ENCODE measurements around the gene HAUS7.

The HAUS7 gene

DNA sequence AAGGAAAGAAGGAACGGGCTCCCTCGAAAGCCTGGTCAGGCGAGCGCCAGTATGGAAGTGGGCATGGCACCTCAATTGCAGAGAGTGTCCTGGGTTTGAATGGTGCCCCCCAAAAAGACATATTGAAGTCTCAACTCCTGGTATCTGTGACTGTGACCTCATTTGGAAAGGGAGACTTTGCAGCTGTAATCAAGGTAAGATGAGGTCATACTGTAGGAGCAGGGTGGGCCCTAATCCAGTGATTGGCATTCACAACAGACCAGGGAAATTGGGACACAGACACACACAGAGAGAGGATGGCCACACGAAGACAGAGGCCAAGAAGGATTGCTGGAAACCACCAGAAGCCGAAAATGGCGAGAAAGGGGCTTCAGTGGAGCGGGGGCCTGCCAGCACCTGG is 52.7 kb downstream of the HAUS7 start:
- H3K9me3 ChIP-seq: no peaks in the 10 kb centered on the region
- no peaks in the 10 kb centered on the region for H3K4me1 ChIP-seq
- no peak for DNase-seq
- H3K27me3 ChIP-seq: no peaks in the 10 kb centered on the region; the same call in 1 of the 2 replicates
- TF ChIP-seq, protein P1, sequence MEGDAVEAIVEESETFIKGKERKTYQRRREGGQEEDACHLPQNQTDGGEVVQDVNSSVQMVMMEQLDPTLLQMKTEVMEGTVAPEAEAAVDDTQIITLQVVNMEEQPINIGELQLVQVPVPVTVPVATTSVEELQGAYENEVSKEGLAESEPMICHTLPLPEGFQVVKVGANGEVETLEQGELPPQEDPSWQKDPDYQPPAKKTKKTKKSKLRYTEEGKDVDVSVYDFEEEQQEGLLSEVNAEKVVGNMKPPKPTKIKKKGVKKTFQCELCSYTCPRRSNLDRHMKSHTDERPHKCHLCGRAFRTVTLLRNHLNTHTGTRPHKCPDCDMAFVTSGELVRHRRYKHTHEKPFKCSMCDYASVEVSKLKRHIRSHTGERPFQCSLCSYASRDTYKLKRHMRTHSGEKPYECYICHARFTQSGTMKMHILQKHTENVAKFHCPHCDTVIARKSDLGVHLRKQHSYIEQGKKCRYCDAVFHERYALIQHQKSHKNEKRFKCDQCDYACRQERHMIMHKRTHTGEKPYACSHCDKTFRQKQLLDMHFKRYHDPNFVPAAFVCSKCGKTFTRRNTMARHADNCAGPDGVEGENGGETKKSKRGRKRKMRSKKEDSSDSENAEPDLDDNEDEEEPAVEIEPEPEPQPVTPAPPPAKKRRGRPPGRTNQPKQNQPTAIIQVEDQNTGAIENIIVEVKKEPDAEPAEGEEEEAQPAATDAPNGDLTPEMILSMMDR (IDR thresholded peaks at IDR 0.05; ENCODE audit: low read depth, low read length): no peak
- no peak overlapping the region for H3K4me3 ChIP-seq (ENCODE audit: low read depth, low read length)
- H3K36me3 ChIP-seq: no peaks in the 10 kb centered on the region

DNA sequence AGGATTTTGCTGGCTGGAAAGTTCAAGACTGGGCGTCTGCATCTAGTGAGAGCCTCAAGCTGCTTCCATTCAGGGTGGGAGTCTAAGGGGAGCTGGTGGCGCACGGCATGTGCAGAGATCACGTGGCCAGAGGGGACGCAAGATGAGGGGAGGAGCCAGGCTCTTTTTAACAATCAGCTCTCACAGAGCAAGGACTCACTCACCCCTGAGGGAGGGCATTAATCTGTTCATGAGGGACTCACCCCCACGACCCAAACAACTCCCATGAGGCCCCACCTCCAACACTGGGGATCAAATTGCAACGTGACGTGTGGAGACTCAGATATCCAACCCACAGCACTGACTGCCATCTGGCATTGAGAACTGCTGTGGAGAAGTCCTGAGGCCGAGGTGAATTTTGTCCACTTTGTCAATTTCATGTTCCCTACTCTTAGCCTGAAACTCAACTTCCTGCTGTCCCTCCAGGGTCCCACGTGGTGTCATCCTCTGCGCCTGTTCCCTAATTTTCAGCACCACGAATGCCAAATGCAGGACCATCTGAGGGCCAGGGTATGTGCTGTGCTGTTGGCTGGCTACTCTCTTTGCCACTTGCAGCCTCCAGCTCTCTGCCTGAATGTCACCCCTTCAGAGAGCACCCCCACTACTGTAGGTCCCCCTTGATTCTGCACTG is 53.5 kb downstream of the HAUS7 start:
- DNase-seq: no peak
- Histone ChIP-seq H3K4me3 (ENCODE audit: low read depth, low read length) (no peak overlapping the region), H3K36me3 (no peaks in the 10 kb centered on the region), H3K4me1 (no peaks in the 10 kb centered on the region), H3K9me3 (no peaks in the 10 kb centered on the region), H3K27me3 (peaks cover 1% of the 10 kb centered on the region)
- TF ChIP-seq, protein P1 (IDR thresholded peaks at IDR 0.05; ENCODE audit: low read depth, low read length): no peak

DNA sequence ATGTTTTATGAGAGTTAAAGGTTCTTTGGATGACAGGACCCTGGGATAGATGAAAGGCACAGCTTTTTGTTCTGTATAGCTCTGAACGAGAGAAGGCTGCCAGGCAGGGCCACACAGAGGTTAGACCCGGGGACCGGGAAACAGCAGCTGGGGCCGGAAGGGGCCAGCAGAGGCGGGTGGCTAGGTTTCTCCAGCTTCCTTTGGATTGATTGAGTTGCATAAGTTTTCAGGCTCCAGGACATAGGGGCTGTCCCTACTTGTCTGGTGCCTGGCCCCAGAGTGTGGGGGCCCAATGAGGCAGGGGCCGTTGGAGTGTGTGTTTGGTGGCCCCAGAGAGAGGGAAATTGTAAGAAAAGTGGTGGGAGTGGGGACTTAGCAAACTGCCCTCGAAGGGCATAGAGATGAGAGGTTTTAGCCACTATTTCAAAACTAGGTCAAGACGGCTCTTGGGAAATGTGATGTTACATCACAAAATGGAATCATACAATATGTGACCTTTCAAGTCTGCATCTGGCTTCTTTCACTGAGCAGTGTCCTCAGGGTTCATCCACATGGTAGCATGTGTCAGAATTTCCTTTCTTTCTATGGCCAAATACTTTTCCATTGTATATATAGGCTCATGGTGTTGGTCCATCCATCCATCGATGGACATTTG is 55.4 kb downstream of the HAUS7 start:
- H3K27me3 ChIP-seq: peaks cover 8% of the 10 kb centered on the region
- DNase-seq: no peak
- H3K4me1 ChIP-seq: no peaks in the 10 kb centered on the region
- TF ChIP-seq, protein P1 (IDR thresholded peaks at IDR 0.05; ENCODE audit: low read depth, low read length): no peak
- no peak overlapping the region for H3K4me3 ChIP-seq (ENCODE audit: low read depth, low read length)
- H3K36me3 ChIP-seq: no peaks in the 10 kb centered on the region
- H3K9me3 ChIP-seq: no peaks in the 10 kb centered on the region

DNA sequence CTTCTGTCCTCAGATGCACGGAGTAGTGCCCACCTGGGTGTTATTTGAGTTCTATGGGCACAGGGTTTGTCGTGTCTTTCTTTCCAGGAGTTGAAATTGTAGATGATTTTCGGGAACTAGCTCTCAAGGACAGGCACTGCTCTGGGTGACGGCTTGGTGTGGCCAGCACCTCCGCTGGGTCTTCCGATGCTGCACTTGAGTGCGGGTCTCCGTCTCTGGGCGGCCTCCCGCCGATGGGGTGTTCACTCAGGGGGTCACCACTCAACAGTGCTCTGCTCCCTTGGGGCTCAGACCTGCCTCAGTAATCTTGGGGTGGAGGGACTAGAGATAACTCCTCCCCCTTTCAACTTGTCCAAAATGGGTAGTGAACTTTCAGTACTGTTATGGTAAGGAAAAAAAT is 56.6 kb downstream of the HAUS7 start:
- TF ChIP-seq, protein P1 (IDR thresholded peaks at IDR 0.05; ENCODE audit: low read depth, low read length): no peak
- DNase-seq: no peak
- no peaks in the 10 kb centered on the region for H3K4me1 ChIP-seq
- H3K9me3 ChIP-seq: no peaks in the 10 kb centered on the region
- H3K27me3 ChIP-seq: peaks cover 8% of the 10 kb centered on the region
- H3K4me3 ChIP-seq (ENCODE audit: low read depth, low read length): no peak overlapping the region
- H3K36me3 ChIP-seq: no peaks in the 10 kb centered on the region

DNA sequence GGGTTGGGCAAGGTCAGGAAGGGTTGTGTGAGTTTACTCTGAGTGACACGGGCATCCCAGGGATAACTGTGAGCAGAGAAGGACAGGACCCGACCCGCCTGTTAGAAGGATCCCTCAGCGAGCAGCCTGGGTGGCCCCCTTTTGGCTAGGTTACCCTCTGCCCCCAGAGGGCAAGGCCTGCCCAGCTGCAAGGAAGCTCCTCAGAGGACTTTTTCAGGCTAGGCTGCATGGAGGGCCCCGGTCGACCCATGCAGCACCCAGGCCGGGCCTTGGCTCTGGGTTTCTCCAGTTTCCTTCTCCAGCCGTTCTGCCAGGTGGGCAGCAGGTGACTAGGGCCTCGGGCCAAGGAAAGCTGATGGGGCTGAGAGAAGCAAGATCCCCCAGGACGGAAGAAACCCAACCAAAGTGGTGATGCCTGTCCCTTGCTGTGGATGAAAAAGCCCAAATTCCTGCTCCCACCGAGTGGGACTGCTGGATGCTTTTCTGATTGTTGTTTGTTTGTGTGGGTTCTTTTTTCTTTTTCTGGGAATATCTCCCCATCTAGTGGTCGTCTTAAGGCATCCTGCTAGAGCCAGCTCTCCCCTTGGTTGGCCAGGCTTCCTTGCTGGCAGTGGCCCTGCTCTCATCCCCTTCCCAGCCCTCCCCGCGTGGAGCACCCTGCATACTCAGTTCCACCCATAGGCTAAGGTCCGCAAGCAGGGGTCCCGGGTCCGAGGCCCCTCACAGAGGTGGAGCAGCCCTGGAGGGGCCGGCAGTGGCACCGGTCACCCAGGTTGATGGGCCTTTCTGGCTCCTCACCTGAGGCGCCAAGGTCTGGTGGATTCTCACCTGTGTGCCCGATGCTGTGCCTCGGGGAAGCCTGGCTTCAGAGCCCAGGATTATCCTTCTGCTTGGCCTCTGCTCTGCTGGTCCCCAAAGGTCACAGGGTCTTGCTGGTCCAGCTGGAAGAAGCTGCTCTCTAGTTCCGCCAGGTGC is 57.3 kb downstream of the HAUS7 start:
- H3K4me1 ChIP-seq: no peaks in the 10 kb centered on the region
- no peak for DNase-seq
- H3K27me3 ChIP-seq: peaks cover 8% of the 10 kb centered on the region
- no peaks in the 10 kb centered on the region for H3K36me3 ChIP-seq
- TF ChIP-seq, protein P1 (IDR thresholded peaks at IDR 0.05; ENCODE audit: low read depth, low read length): 0 out of 2 replicates have a peak, but pooled peaks have one; percentile 10
- no peak overlapping the region for H3K4me3 ChIP-seq (ENCODE audit: low read depth, low read length)
- H3K9me3 ChIP-seq: no peaks in the 10 kb centered on the region
